ENCODE results near the gene DNAH17.

The DNAH17 gene

DNA sequence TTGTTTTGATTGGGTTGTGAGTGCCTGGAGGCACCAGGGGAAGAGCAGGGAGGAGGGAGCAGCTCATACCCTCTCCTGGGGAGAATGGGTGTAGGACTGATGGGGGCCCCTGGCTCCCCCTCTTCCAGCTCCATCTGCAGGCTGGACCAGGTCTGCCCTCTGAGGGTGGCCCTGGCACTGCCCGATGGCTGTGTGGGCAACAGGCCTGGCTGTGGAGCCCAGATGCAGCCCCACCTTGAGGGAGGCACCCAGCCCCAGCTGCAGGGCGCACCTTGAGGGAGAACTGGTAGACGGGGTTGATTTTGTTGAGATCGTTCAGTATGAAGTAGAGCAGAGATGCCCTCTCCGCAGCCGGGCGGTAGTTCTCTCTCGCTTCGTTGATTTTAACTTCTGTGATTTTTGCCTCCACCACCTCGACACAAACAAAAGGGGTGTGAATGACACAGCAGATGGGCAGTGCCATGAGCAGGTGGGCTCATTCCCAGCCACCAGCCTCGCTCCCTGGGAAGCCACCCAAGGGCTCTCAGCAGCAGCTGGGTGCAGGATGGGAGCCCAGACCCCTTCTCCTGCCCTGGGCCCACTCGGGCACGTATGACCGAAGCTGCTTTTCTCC is 127.1 kb downstream of the DNAH17 start:
- no peak for DNase-seq (ENCODE audit: low spot score)

GRCh38 chr17:78448356-78448993 is 128.7 kb downstream of the DNAH17 start:
- no peak for DNase-seq (ENCODE audit: low spot score)

GRCh38 chr17:78446833-78447232 is 130.4 kb downstream of the DNAH17 start:
- no peak for DNase-seq (ENCODE audit: low spot score)

- DNase-seq (ENCODE audit: low spot score), result no peak
Measured at GRCh38 chr17:78444392-78444791, 132.8 kb downstream of the DNAH17 start.

DNA sequence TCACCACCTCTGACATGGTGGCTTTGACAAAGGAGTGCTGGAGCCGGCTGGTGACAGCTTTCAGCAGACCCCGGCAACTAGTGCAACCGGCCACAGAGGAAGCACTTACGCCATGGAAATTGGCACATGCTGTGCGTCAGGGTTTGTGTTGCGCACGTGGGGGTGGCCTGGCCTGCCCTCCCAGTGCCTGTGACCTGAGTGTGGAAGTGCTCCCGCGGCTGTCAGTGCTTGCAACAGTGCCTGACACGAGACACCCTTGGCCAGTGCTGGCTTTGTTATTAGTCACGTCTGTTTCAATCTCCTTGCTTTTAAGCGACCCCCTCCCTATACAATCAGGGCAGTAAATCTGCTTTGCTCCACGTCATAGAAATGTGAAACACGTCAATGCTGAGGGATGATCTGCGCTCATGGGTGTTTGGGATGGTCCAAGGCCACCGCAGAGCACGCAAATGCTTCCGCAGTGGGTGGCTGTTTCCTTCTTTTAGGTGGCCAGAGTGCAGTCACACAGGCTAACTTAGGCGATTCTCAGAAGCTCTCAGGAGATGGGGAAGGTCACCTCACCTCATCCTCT is 134.5 kb downstream of the DNAH17 start:
- no peak for DNase-seq (ENCODE audit: low spot score)

DNA sequence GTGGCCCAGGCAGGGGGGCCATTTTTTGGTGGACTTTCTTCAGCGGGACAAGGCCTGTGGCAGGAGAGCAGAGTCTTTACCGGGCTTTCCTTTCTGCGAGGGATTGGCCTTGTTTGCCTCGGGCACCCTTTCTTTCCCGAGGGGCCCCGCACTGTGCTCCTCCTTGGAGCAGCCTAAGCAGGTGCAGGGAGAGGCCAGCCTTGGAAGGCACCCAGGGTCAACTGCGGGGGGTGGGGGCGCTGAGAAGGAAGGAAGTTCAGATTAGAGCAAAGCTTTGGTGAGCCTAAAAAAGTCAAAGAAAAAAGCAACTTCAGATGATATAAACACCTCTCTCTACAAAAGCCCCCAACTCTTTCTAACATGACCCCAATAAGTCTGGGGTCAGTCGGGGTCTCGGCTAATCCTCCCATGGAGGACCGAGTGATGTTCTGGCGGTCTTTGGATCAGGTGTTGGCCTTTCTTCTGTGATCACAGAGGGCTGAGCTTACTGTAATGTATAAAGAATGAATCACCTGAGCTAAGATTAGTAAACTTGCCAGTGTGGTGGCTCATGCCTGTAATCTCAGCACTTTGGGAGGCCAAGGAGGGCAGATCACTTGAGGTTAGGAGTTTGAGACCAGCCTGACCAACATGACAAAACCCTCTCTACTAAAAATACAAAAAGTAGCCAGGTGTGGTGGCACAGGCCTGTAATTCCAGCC is 135.8 kb downstream of the DNAH17 start:
- DNase-seq (ENCODE audit: low spot score), result no peak

DNA sequence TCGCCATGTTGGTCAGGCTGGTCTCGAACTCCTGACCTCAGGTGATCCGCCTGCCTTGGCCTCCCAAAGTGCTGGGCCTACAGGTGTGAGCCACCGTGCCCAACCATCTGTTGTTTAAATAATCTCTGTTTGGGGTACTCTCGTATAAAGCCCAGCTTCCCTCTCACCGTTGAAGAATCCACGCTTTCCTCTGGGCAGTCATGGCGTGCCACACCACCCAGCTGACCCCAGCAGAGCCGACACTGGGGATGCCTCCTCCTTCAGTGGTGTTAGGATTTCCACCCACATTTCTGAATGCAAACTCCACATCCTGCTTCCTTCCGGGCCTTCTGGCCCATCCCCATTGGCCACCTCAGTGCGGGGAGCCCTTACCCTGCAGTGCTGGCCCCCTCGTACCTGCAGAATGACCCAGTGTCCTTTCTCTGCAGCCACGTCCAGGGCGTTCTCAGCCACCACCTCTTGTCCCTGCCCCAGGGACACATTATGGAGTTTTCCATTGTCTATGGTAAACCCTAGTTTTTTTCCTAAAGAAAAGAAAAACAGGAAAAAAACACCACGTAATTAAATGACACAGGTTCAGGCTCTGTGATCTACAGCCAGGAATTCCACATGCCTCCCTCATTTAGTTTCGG is 138.4 kb downstream of the DNAH17 start:
- no peak for DNase-seq (ENCODE audit: low spot score)

- no peak for DNase-seq (ENCODE audit: low spot score)
Measured at GRCh38 chr17:78438271-78438691, 138.9 kb downstream of the DNAH17 start.

- DNase-seq (ENCODE audit: low spot score), result no peak
Measured at GRCh38 chr17:78437508-78438169, 139.6 kb downstream of the DNAH17 start.

DNA sequence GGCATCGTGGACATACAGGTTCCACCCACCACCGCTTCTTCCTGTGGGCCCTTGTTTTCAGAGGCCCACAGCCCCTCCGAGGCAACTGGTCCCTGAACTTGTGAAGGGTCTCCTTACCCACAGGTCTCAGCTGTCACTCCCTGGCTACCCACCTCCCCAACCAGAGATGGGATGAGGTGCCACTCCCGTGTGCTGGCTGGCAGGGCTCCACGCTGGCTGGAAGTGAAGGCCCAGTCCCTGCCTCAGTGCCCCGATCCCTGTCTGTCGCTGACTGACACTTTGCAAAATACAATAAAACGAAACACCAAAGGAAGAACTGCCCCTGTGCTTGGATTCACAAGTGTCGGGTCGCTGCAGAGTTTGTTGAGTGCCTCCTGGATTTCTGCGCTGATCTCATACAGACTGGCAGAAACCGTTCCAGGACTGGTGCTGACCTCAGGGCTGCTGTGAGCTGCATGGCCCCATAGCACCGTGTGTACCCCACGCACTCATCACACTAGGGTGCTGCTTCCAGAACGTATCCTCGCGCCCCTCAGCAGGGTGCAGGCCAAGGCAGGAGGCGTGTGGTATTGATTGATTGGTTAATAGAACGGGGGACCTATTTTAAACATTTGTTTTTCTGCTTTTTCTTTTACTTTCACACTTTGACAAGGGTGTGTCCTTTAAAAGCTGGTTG is 141.7 kb downstream of the DNAH17 start:
- DNase-seq (ENCODE audit: low spot score), result no peak

DNA sequence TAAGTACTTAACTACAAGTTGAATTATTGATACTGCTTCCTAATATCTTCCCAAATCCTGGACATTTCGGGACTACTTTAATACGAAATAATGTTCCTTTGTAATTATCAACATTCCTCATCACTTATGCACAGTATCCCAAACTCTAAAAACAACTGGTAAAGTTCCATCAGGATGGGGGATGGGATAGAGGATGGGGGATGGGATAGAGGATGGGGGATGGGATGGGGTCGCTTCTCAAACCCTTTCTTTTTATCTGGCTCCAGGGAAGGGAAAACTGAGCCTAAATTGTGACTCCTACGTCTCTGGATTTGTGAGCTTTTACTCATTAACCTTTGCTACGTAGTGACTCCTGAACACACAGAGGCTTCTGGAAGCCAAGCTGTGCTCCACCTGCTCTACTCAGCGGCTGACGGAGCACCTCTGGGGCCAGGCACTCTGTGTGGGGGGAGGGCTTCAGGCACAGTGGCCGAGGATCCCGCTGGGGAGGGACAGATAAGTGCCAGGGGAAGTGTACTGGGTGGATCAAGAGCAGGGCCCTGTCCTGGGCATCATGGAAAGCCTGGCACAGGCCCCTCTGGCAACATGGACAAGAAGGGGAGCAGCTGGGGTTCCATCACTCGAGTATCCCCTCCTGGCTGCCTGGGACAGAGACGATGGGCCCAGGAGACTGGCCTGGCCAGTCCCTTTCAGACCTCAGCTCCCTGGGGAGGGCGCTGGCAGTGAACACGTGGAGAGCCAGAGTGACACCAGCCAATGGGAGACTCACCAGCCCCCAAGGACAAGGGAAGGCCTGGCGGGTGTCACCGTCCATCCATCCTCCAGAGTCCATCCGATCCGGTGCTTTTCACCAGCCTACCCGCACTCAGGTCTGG is 142.5 kb downstream of the DNAH17 start:
- no peak for DNase-seq (ENCODE audit: low spot score)

- DNase-seq (ENCODE audit: low spot score), result no peak
Measured at GRCh38 chr17:78433780-78434335, 143.3 kb downstream of the DNAH17 start.

- DNase-seq (ENCODE audit: low spot score), result no peak
Measured at GRCh38 chr17:78433013-78433727, 144.0 kb downstream of the DNAH17 start.

DNA sequence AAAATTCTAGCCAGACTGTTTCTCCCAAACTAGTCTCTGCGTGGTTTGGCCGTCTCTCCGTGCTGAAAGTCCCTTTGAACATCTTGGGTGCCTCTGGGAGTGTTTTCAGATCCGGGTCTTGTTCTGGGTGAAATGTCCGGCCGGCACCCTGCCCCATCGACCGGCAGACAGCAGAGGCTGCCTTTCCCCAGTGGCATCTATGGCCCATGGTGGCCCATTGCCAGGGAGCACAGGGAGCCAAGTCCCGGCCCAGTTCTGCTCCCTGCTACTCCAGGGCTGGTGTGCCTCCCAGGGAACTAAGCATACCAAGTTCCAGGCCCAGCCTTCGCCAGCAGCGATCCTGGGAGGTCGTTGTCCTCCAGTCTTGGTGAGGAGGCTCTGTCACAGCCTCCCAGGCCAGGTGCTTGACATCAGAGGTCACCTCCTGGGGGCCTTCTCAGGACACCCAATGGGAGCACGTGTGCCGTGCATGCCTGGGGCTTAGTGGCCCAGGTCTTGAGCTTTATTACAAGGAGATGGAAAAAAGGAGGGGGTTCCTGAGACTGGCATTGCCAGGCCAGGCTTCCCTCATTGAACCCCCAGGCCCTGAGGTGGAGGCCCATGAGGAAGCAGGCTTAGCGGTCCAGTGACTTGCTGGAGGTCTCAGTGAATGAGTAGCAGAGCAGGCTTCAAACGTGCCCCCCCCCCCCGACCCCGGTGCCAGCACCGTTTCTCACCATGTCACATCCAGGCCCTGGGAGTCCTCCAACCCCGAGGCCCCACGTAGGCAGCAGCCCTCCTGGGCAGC is 144.8 kb downstream of the DNAH17 start:
- DNase-seq (ENCODE audit: low spot score), result no peak

- no peak for DNase-seq (ENCODE audit: low spot score)
Measured at GRCh38 chr17:78431692-78431958, 145.6 kb downstream of the DNAH17 start.

GRCh38 chr17:78430892-78431691 is 146.1 kb downstream of the DNAH17 start:
- DNase-seq (ENCODE audit: low spot score), result no peak

DNA sequence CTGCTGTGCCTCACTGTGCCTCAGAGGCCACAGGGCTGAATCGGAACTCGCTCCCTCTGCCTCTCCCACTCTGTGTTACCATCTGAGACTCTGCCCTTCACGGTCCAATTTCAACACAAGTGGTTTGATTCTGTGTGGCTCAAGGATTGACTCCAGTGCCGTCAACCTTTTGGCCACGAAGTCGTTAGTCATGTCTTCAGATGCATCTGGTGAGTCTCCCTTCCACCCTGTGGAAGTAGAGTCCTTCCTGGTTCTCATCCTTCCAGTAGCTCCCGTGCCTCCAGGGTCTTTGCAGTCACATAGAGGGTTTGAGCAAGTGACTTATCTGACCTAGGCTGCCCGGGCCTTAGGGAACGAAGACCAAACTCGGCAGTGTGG is 147.6 kb downstream of the DNAH17 start:
- DNase-seq (ENCODE audit: low spot score), result no peak
